ENCODE data around the gene PAH.

- TF ChIP-seq, protein P1, sequence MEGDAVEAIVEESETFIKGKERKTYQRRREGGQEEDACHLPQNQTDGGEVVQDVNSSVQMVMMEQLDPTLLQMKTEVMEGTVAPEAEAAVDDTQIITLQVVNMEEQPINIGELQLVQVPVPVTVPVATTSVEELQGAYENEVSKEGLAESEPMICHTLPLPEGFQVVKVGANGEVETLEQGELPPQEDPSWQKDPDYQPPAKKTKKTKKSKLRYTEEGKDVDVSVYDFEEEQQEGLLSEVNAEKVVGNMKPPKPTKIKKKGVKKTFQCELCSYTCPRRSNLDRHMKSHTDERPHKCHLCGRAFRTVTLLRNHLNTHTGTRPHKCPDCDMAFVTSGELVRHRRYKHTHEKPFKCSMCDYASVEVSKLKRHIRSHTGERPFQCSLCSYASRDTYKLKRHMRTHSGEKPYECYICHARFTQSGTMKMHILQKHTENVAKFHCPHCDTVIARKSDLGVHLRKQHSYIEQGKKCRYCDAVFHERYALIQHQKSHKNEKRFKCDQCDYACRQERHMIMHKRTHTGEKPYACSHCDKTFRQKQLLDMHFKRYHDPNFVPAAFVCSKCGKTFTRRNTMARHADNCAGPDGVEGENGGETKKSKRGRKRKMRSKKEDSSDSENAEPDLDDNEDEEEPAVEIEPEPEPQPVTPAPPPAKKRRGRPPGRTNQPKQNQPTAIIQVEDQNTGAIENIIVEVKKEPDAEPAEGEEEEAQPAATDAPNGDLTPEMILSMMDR (IDR thresholded peaks at IDR 0.05): no peak
- no peak for TF ChIP-seq YY1 (IDR thresholded peaks at IDR 0.05; ENCODE audit: low read depth)
- no peak for TF ChIP-seq EP300 (IDR thresholded peaks at IDR 0.05; ENCODE audit: borderline replicate concordance in 1 of 2, low read depth in 1 of 2, low read length in 1 of 2)
- no peak for TF ChIP-seq PBX3 (IDR thresholded peaks at IDR 0.05)
- TF ChIP-seq TCF12 (IDR thresholded peaks at IDR 0.05): no peak
- no peak for TF ChIP-seq POLR2AphosphoS5 (IDR thresholded peaks at IDR 0.05; ENCODE audit: low read depth, low read length)
- no peak for TF ChIP-seq NFIC (IDR thresholded peaks at IDR 0.05; ENCODE audit: borderline replicate concordance)
- TF ChIP-seq SIN3A (IDR thresholded peaks at IDR 0.05; ENCODE audit: borderline replicate concordance, low read depth, low read length): no peak
- TF ChIP-seq, protein P2, sequence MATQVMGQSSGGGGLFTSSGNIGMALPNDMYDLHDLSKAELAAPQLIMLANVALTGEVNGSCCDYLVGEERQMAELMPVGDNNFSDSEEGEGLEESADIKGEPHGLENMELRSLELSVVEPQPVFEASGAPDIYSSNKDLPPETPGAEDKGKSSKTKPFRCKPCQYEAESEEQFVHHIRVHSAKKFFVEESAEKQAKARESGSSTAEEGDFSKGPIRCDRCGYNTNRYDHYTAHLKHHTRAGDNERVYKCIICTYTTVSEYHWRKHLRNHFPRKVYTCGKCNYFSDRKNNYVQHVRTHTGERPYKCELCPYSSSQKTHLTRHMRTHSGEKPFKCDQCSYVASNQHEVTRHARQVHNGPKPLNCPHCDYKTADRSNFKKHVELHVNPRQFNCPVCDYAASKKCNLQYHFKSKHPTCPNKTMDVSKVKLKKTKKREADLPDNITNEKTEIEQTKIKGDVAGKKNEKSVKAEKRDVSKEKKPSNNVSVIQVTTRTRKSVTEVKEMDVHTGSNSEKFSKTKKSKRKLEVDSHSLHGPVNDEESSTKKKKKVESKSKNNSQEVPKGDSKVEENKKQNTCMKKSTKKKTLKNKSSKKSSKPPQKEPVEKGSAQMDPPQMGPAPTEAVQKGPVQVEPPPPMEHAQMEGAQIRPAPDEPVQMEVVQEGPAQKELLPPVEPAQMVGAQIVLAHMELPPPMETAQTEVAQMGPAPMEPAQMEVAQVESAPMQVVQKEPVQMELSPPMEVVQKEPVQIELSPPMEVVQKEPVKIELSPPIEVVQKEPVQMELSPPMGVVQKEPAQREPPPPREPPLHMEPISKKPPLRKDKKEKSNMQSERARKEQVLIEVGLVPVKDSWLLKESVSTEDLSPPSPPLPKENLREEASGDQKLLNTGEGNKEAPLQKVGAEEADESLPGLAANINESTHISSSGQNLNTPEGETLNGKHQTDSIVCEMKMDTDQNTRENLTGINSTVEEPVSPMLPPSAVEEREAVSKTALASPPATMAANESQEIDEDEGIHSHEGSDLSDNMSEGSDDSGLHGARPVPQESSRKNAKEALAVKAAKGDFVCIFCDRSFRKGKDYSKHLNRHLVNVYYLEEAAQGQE (IDR thresholded peaks at IDR 0.05; ENCODE audit: low read depth, low read length): no peak
- no peak for TF ChIP-seq MEF2A (IDR thresholded peaks at IDR 0.05; ENCODE audit: borderline replicate concordance, low read depth)
- no peak for TF ChIP-seq SMC3 (IDR thresholded peaks at IDR 0.05; ENCODE audit: low read depth, low read length)
Observed at GRCh38 chr12:102960766-102961465, 43.9 kb upstream of the PAH start.

Data from SK-N-SH (cell line).